Progenitor cell of endocrine pancreas (in vitro differentiated cells): ENCODE measurements around the gene CPOX. TPM values are rescaled to one million over a fixed set of nuclear protein-coding genes. Genes with fewer than 3 reads are reported as not detected.
A peak's percentile ranks its signal among the peaks of the same experiment; 100 is the strongest.
"Not testable (repeated sequence)": the region's sequence is repeated elsewhere in the genome, so short reads cannot be mapped to it uniquely, and the experiment has no call there.

Experiments used
- DNase-seq: peaks from one replicate; pipeline ENCODE4 v3.0.0; 2021; ENCODE audit warnings: low spot score; ENCODE audit not compliant: unreplicated experiment
- H3K27ac Mint-ChIP-seq: 2 replicates; pipeline ENCODE4 v1.8.0; 2021; ENCODE audit warnings: mild to moderate bottlenecking, moderate library complexity, mixed read lengths
- H3K27me3 Mint-ChIP-seq: 2 replicates; pipeline ENCODE4 v1.8.0; 2021; ENCODE audit warnings: mixed read lengths
- H3K36me3 Mint-ChIP-seq: 2 replicates; pipeline ENCODE4 v1.8.0; 2022; ENCODE audit warnings: mixed read lengths; ENCODE audit not compliant: insufficient read depth
- H3K4me1 Mint-ChIP-seq: 2 replicates; pipeline ENCODE4 v1.8.0; 2021; ENCODE audit warnings: low read depth, mixed read lengths
- H3K4me3 Mint-ChIP-seq: 2 replicates; pipeline ENCODE4 v1.8.0; 2021; ENCODE audit warnings: low read depth, mild to moderate bottlenecking, moderate library complexity, mixed read lengths
- H3K9me3 Mint-ChIP-seq: 2 replicates; pipeline ENCODE4 v1.8.0; 2021; ENCODE audit warnings: low read depth, mixed read lengths
- CTCF ChIP-seq: fragments of 200-600 bp; sonication (generic); IDR thresholded peaks from one replicate; pipeline ENCODE4 v1.5.0; 2021; ENCODE audit warnings: antibody characterized with exemption, mild to moderate bottlenecking; ENCODE audit not compliant: unreplicated experiment
- long read RNA-seq: library from polyadenylated mRNA; unstranded; transcript quantifications from one replicate; pipeline ENCODE4 v2.0.0, GENCODE V29; 2020
- total RNA-seq: library from RNA; stranded (reverse); gene quantifications from 2 replicates; pipeline ENCODE4 v1.2.1, GENCODE V29; 2021

The CPOX gene
- 20.4 and 24.4 TPM in 2 replicates for total RNA-seq
- long read RNA-seq, partial matches to known transcripts = 1 of 3 reads
- long read RNA-seq, other reads (novel, unspliced or antisense) = 1 of 3 reads

DNA sequence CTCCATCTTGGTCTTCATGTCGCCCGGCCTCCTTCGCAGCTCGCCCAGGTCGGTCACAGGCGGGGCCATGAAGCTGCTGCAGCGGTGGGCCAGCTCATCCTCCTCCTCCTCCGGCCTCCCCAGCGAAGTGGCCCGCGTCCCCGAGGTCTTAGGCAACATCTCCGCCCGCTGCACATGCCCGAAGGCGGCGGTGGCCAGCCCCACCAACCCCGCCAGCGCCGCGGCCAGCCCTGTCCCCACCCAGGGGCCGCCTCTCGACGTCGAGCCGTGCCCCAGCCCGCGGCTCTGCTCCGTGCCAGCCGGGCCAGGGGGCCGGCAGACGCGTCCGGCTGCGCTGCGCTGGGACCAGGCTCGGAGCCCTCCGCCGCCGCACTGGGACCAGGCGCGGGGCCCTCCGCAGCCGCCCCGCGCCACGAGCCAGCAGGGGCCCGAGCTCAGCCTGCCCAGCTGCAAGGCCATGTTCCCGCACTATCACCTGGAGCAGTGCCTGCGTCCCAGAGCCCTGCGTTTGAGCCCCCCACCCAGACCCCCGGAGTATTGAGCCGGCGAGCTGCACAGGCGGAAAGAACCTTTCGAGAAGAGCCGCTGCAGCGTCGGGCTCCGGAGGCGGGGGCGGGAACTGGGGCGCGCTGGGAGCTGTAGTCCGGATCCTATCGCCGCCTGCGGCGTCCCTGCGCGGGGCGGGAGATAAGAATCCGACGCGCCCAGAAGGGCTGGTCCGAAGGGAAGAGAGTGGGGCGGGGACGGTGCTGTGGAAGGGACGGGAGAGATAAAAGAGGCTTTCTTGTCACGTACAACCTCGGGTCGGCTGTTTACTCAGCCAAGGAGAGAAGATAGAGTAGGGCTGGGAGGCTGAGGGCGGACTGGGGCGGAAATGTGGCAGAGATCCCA is at the start of gene CPOX:
Gene CPOX, minus strand, starts transcription at position 566 of the 891 bp plus-strand sequence. Its CDS starts 107 bp downstream, at position 459.
- Mint-ChIP-seq H3K27me3 (no peaks in the 10 kb centered on the region), H3K9me3 (no peaks in the 10 kb centered on the region), H3K27ac (peak within 1 kb of the TSS; percentile 96), H3K4me3 (peak within 1 kb of the TSS; percentile 91), H3K4me1 (peaks cover 12% of the 10 kb centered on the region), H3K36me3 (peaks cover 5% of the 10 kb centered on the region)
- TF ChIP-seq CTCF = no peak
- DNase-seq = peak; percentile 47

- not testable (repeated sequence) for H3K27me3 Mint-ChIP-seq, DNase-seq, H3K4me1 Mint-ChIP-seq, H3K36me3 Mint-ChIP-seq, H3K27ac Mint-ChIP-seq, H3K4me3 Mint-ChIP-seq
- peaks cover 12% of the 10 kb centered on the region for H3K9me3 Mint-ChIP-seq
Measured at GRCh38 chr3:98642769-98643168, 49.4 kb upstream of the CPOX start.

- not testable (repeated sequence) for H3K4me3 Mint-ChIP-seq, H3K36me3 Mint-ChIP-seq, H3K27me3 Mint-ChIP-seq, DNase-seq, H3K27ac Mint-ChIP-seq, H3K4me1 Mint-ChIP-seq
- peaks cover 12% of the 10 kb centered on the region for H3K9me3 Mint-ChIP-seq
Measured at GRCh38 chr3:98641756-98642155, 48.3 kb upstream of the CPOX start.

DNA sequence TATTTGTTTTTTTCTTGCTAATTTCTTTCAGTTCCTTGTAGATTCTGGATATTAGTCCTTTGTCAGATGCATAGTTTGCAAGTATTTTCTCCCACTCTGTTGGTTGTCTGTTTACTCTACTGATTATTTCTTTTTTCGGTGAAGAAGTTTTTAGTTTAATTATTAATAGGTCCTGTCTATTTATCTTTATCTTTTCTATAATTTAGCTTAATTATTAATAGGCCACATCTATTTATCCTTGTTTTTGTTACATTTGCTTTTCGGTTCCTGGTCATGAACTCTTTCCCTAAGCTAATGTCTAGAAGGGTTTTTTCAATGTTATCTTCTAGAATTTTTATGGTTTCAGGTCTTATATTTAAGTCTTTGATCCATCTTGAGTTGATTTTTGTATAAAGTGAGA is 45.1 kb upstream of the CPOX start:
- H3K9me3 Mint-ChIP-seq = peaks cover 12% of the 10 kb centered on the region
- H3K27me3 Mint-ChIP-seq, H3K27ac Mint-ChIP-seq, H3K4me1 Mint-ChIP-seq, H3K36me3 Mint-ChIP-seq, DNase-seq, H3K4me3 Mint-ChIP-seq: not testable (repeated sequence)

- Mint-ChIP-seq H3K27me3 (no peaks in the 10 kb centered on the region), H3K4me3 (no peak overlapping the region), H3K36me3 (no peaks in the 10 kb centered on the region), H3K27ac (no peak overlapping the region), H3K9me3 (no peaks in the 10 kb centered on the region), H3K4me1 (no peaks in the 10 kb centered on the region)
- no peak for TF ChIP-seq CTCF
- no peak for DNase-seq
Measured at GRCh38 chr3:98630416-98630815, 37.0 kb upstream of the CPOX start.

DNA sequence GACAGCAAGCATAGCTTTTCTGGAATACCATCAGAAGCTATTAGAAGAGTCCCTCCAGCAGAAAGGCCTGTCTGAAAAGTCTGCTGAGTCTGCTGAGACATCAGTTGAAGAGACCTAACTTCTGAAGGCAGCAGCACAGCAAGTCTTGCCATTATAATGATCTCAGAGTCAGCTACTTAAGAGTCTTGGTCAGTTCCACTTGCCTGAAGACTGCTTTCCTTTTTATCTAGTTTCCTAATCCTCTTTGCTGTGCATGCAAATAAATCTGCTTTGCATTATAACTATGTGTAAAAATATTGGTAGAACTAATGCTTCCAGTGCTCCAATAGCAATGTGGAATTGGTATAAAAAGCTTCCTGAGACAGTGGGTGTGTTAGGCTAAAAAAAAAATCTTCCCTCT is 34.9 kb upstream of the CPOX start:
- Mint-ChIP-seq H3K9me3 (no peaks in the 10 kb centered on the region), H3K36me3 (no peaks in the 10 kb centered on the region), H3K4me1 (no peaks in the 10 kb centered on the region), H3K27ac (no peak overlapping the region), H3K27me3 (no peaks in the 10 kb centered on the region), H3K4me3 (no peak overlapping the region)
- TF ChIP-seq CTCF = no peak
- no peak for DNase-seq

DNA sequence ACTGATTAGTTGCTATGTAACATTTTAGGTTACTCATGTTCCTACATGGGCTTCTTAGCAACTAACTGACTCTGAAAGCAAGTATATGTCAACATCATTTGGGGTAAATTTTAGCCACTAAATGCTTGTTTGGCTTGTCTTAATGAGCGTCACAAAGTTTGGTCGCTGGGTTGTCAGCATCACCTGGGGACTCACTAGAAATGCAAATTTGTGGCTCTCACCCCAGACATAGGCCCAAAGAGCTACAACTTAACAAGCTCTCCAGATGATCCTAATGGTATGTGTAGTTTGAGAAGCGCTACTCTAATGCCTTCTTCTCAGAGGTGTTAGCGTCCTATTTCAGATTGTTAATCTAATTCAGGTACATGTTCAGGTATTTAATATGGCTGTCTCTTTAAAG is 32.7 kb upstream of the CPOX start:
- H3K4me1 Mint-ChIP-seq = no peaks in the 10 kb centered on the region
- H3K27me3 Mint-ChIP-seq = no peaks in the 10 kb centered on the region
- H3K9me3 Mint-ChIP-seq = no peaks in the 10 kb centered on the region
- DNase-seq = no peak
- TF ChIP-seq CTCF = no peak
- H3K4me3 Mint-ChIP-seq = no peak overlapping the region
- H3K27ac Mint-ChIP-seq = no peak overlapping the region
- H3K36me3 Mint-ChIP-seq = no peaks in the 10 kb centered on the region
